GM19099 (cell line): ENCODE measurements around the gene DENND5B.

Source experiments
- POLR2A ChIP-seq: IDR thresholded peaks from 3 replicates; pipeline ENCODE4 v1.6.1; 2011; ENCODE audit warnings: low read depth; ENCODE audit not compliant: insufficient read length; ENCODE audit errors: extremely low read depth

Gene DENND5B

GRCh38 chr12:31574803-31575575, 15.9 kb downstream of the DENND5B start:
- TF ChIP-seq POLR2A, result no peak

- TF ChIP-seq POLR2A, result no peak
These were observed 17.9 kb downstream of the DENND5B start for GRCh38 chr12:31572900-31573600.

- TF ChIP-seq POLR2A, result no peak
These were observed 20.1 kb downstream of the DENND5B start for GRCh38 chr12:31570880-31571279.

- no peak for TF ChIP-seq POLR2A
These were observed 22.4 kb downstream of the DENND5B start for GRCh38 chr12:31568498-31568897.

- no peak for TF ChIP-seq POLR2A
These were observed 23.9 kb downstream of the DENND5B start for GRCh38 chr12:31567029-31567428.

GRCh38 chr12:31566547-31566946, 24.4 kb downstream of the DENND5B start:
- TF ChIP-seq POLR2A, result no peak

- TF ChIP-seq POLR2A, result no peak
These were observed 28.2 kb downstream of the DENND5B start for GRCh38 chr12:31562594-31563328.

GRCh38 chr12:31560516-31560915, 30.4 kb downstream of the DENND5B start:
- TF ChIP-seq POLR2A, result no peak

GRCh38 chr12:31558521-31558920, 32.4 kb downstream of the DENND5B start:
- TF ChIP-seq POLR2A, result no peak

GRCh38 chr12:31557707-31558106, 33.2 kb downstream of the DENND5B start:
- no peak for TF ChIP-seq POLR2A

- no peak for TF ChIP-seq POLR2A
These were observed 54.3 kb downstream of the DENND5B start for GRCh38 chr12:31536672-31537071.

GRCh38 chr12:31533470-31533869, 57.5 kb downstream of the DENND5B start:
- no peak for TF ChIP-seq POLR2A

- TF ChIP-seq POLR2A, result no peak
These were observed 59.0 kb downstream of the DENND5B start for GRCh38 chr12:31531893-31532292.

GRCh38 chr12:31528095-31528494, 62.8 kb downstream of the DENND5B start:
- no peak for TF ChIP-seq POLR2A

- no peak for TF ChIP-seq POLR2A
These were observed 63.9 kb downstream of the DENND5B start for GRCh38 chr12:31527083-31527482.

GRCh38 chr12:31526158-31526546, 64.8 kb downstream of the DENND5B start:
- TF ChIP-seq POLR2A, result no peak
